Activated B cell treated with CpG ODN at 0.5 μM for 24 hours (primary cell): ENCODE measurements around the gene ADAMTS12. TPM values are rescaled to one million over a fixed set of nuclear protein-coding genes. Genes with fewer than 3 reads are reported as not detected.

Experiments
- ATAC-seq: fragments of 200-7000 bp; cut with Tn5 transposase; one replicate; pipeline ENCODE4 v1.10.0; 2021; ENCODE audit warnings: low read depth, mild to moderate bottlenecking, moderate library complexity
- CTCF ChIA-PET: fragments of 350-600 bp; sonication (Branson Sonifier 250); formaldehyde crosslinking; loops from one replicate; lab custom pipeline; 2021; ENCODE audit warnings: antibody characterized with exemption; lab: Charles Lee
- POLR2A ChIA-PET: fragments of 350-600 bp; sonication (Branson Sonifier 250); formaldehyde crosslinking; loops from one replicate; lab custom pipeline; 2021; ENCODE audit warnings: antibody characterized with exemption; lab: Charles Lee
- DNase-seq: peaks from one replicate; pipeline ENCODE4 v3.0.0; 2022
- H3K27ac Mint-ChIP-seq: one replicate; pipeline ENCODE4 v1.8.0; 2020; ENCODE audit warnings: mixed read lengths
- H3K27me3 Mint-ChIP-seq: one replicate; pipeline ENCODE4 v1.8.0; 2021; ENCODE audit warnings: mixed read lengths
- H3K36me3 Mint-ChIP-seq: one replicate; pipeline ENCODE4 v1.8.0; 2021; ENCODE audit warnings: low read depth, mixed read lengths
- H3K4me1 Mint-ChIP-seq: one replicate; pipeline ENCODE4 v1.8.0; 2021; ENCODE audit warnings: mixed read lengths
- H3K4me3 Mint-ChIP-seq: one replicate; pipeline ENCODE4 v1.8.0; 2020; ENCODE audit warnings: mild to moderate bottlenecking, mixed read lengths
- H3K9me3 Mint-ChIP-seq: one replicate; pipeline ENCODE4 v1.8.0; 2020; ENCODE audit warnings: mixed read lengths
- intact Hi-C: fragments of 100-400 bp; cut with micrococcal nuclease; formaldehyde crosslinking; loops from one replicate; pipeline ENCODE4 v1.15.1; 2024
- total RNA-seq: library from RNA; stranded (reverse); gene quantifications from 2 replicates; pipeline ENCODE4 v1.2.3, GENCODE V29; 2022
- TF ChIP-seq, protein P1 (sequence below): fragments of 200-600 bp; IDR thresholded peaks from one replicate; pipeline ENCODE4 v1.8.0; 2022; ENCODE audit warnings: antibody characterized with exemption, mild to moderate bottlenecking

Gene ADAMTS12
- total RNA-seq, 1 donor from 2014 or later, result not detected

DNA sequence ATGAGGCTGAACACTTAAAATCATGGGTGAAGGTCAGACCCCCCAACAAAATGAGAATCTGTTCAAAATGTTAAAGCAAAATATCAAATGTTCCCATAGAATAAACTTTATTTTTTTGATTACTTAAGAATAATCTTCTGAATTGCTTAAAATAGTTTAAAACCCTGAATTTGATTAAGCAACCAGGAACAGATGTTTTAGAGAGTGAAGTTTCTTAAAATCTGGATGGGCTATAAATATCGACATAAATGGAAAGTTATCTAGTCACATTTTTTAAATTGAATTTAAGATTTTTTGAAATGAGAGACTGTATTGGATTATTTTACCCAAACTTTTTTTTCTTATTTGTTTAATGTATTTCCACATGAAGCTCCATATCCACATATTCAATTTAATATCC is 98.5 kb downstream of the ADAMTS12 start:
- intact Hi-C loops, result no loop called here
- Mint-ChIP-seq H3K9me3 (no peaks in the 10 kb centered on the region), H3K4me1 (no peaks in the 10 kb centered on the region), H3K36me3 (no peaks in the 10 kb centered on the region), H3K27ac (no peak overlapping the region), H3K27me3 (peaks cover 1% of the 10 kb centered on the region), H3K4me3 (no peak overlapping the region)
- DNase-seq (no peak), ATAC-seq (no peak)
- TF ChIP-seq, protein P1, sequence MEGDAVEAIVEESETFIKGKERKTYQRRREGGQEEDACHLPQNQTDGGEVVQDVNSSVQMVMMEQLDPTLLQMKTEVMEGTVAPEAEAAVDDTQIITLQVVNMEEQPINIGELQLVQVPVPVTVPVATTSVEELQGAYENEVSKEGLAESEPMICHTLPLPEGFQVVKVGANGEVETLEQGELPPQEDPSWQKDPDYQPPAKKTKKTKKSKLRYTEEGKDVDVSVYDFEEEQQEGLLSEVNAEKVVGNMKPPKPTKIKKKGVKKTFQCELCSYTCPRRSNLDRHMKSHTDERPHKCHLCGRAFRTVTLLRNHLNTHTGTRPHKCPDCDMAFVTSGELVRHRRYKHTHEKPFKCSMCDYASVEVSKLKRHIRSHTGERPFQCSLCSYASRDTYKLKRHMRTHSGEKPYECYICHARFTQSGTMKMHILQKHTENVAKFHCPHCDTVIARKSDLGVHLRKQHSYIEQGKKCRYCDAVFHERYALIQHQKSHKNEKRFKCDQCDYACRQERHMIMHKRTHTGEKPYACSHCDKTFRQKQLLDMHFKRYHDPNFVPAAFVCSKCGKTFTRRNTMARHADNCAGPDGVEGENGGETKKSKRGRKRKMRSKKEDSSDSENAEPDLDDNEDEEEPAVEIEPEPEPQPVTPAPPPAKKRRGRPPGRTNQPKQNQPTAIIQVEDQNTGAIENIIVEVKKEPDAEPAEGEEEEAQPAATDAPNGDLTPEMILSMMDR, result no peak
- ChIA-PET CTCF (no interaction called here), POLR2A (no interaction called here)

GRCh38 chr5:33792559-33792958 is 99.2 kb downstream of the ADAMTS12 start:
- Mint-ChIP-seq H3K9me3 (no peaks in the 10 kb centered on the region), H3K36me3 (no peaks in the 10 kb centered on the region), H3K4me1 (no peaks in the 10 kb centered on the region), H3K27ac (no peak overlapping the region), H3K27me3 (peaks cover 1% of the 10 kb centered on the region), H3K4me3 (no peak overlapping the region)
- DNase-seq (no peak), ATAC-seq (no peak)
- ChIA-PET CTCF (no interaction called here), POLR2A (no interaction called here)
- TF ChIP-seq, protein P1, result no peak
- intact Hi-C loops, result no loop called here

DNA sequence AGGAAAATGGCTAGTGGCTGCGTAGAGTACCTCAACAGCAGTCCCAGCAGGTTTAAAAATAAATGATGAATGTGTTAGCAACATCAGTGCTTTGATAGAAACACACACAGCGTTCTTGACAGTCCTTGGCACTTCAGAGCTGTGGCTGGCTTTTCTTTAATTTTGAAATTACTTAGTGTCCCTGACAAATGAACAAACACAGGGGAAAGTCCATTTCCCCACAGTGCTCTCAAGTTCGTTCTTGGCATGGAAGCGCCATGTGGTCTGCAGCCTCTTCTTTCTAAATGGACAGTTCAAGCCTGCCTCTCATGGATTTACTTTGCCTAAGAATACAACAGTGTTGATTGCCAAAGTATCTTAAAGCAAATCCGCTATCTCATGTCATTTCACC is 102.2 kb downstream of the ADAMTS12 start:
- Mint-ChIP-seq H3K4me3 (no peak overlapping the region), H3K9me3 (peaks cover 3% of the 10 kb centered on the region), H3K36me3 (no peaks in the 10 kb centered on the region), H3K27ac (no peak overlapping the region), H3K4me1 (no peaks in the 10 kb centered on the region), H3K27me3 (peaks cover 1% of the 10 kb centered on the region)
- ATAC-seq, result no peak
- no peak for DNase-seq
- ChIA-PET POLR2A (no interaction called here), CTCF (no interaction called here)
- TF ChIP-seq, protein P1, result no peak
- intact Hi-C loops, result no loop called here

- no peaks in the 10 kb centered on the region for H3K27me3 Mint-ChIP-seq
- H3K9me3 Mint-ChIP-seq, result peaks cover 4% of the 10 kb centered on the region
- DNase-seq, result no peak
- no peaks in the 10 kb centered on the region for H3K36me3 Mint-ChIP-seq
- ChIA-PET POLR2A (no interaction called here), CTCF (no interaction called here)
- H3K4me1 Mint-ChIP-seq, result no peaks in the 10 kb centered on the region
- TF ChIP-seq, protein P1, result no peak
- no peak overlapping the region for H3K27ac Mint-ChIP-seq
- intact Hi-C loops, result no loop called here
- no peak for ATAC-seq
- H3K4me3 Mint-ChIP-seq, result no peak overlapping the region
Measured at GRCh38 chr5:33788922-33789566, 102.7 kb downstream of the ADAMTS12 start.

DNA sequence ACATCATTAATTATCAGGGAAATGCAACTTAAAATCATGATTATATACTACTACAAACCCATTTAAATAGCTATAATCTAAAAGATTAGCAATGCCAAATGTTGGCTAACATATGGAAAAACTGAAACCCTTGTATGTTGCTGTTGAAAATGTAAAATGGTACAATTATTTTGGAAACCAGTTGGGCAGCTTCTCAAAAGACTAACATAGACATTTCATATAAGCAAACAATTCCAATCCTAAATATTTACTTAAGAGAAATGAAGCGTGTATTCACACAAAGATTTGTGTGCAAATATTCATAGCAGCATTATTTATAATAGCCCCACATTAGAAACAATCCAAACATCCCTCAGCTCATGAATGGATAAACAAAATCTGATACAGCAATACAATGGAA is 106.2 kb downstream of the ADAMTS12 start:
- Mint-ChIP-seq H3K9me3 (peaks cover 5% of the 10 kb centered on the region), H3K4me3 (no peak overlapping the region), H3K4me1 (no peaks in the 10 kb centered on the region), H3K27me3 (no peaks in the 10 kb centered on the region), H3K27ac (no peak overlapping the region), H3K36me3 (no peaks in the 10 kb centered on the region)
- ChIA-PET POLR2A (no interaction called here), CTCF (no interaction called here)
- intact Hi-C loops, result no loop called here
- TF ChIP-seq, protein P1, result no peak
- DNase-seq, result no peak
- ATAC-seq, result no peak
